ENCODE measurements around the gene BCS1L. TPM values are rescaled to one million over a fixed set of nuclear protein-coding genes. Genes with fewer than 3 reads are reported as not detected.

Gene BCS1L, protein sequence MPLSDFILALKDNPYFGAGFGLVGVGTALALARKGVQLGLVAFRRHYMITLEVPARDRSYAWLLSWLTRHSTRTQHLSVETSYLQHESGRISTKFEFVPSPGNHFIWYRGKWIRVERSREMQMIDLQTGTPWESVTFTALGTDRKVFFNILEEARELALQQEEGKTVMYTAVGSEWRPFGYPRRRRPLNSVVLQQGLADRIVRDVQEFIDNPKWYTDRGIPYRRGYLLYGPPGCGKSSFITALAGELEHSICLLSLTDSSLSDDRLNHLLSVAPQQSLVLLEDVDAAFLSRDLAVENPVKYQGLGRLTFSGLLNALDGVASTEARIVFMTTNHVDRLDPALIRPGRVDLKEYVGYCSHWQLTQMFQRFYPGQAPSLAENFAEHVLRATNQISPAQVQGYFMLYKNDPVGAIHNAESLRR
- polyA plus RNA-seq (2012; ENCODE audit: low read depth, missing spikeins) = 45.6 TPM

DNA sequence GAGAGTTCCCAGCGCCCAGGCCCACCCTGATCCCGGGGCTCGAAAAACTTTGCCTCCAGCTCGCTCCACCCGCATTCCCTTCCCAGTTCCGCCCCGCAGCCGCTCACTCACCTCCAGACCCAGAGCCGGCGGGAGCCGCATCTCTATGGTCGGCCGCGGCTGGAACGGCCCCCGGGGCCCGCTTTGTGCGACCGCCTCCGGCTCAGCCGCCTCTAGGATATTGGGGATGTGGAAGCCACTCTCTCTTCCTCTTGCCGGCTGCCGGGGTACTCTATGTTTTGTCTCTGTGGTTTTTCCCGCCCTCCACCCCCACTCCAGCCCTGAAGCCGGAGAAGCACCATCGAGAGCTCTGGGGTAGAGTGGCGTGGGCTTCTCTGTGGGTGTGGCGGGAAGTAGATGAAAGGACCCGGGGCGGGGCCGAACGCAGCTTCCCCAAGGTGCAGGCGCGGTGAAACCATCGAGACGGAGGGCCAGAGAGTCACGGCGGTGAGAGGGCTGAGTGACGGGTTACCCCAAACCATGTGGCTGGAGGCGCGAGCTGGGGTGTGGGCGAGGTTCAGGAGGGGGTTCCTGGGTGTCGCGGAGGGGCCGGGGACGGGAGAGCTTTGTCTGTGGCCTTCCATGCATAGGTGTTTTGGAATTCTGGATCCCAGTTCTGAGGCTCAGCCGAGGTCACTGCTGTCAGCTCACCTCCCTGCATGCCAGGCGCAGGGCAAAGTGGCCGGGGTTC is at the start of gene BCS1L, which contains the start of gene ZNF142:
BCS1L (plus strand) TSS at position 426 of the 730 bp plus-strand sequence. CDS start 1,305 bp downstream, outside the sequence.
ZNF142 (minus strand) TSS at position 366 of the 730 bp plus-strand sequence. CDS start 3,194 bp downstream, outside the sequence.
- FAIRE-seq (peak; percentile 97), DNase-seq (ENCODE audit: insufficient read length, low spot score) (peak; percentile 92)
- TF ChIP-seq POLR2A (IDR thresholded peaks at IDR 0.05; ENCODE audit: low read depth, low read length) (peak; percentile 81), TAF1 (IDR thresholded peaks at IDR 0.05; ENCODE audit: low read depth, low read length) (peak; percentile 30; the same call in 1 of the 2 replicates), POLR2AphosphoS5 (IDR thresholded peaks at IDR 0.05; ENCODE audit: low read depth, low read length) (peak; percentile 67; the same call in 1 of the 2 replicates), POU2F2 (IDR thresholded peaks at IDR 0.05; ENCODE audit: low read depth, low read length) (no peak), PAX5 (IDR thresholded peaks at IDR 0.05; ENCODE audit: insufficient read depth, low read length, severe bottlenecking) (peak; percentile 19), SPI1 (IDR thresholded peaks at IDR 0.05; ENCODE audit: low read depth, low read length) (no peak)

DNA sequence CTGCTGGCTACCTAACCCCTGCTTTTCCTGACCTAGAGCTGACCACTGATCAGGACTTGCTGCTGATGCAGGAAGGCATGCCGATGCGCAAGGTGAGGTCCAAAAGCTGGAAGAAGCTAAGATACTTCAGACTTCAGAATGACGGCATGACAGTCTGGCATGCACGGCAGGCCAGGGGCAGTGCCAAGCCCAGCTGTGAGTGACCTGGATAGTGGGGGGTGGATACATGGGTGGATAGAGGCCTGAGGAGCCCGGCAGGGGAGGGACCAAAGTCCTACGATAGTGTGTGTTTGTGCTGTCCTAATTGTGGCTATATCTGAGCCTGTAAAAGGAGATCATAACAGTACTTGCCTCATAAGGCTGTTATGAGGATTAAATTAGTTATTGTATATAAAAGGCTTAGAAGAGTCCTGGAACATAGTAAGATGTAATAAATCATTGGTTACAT is 43.6 kb upstream of the BCS1L start:
- no peak for TF ChIP-seq TAF1 (IDR thresholded peaks at IDR 0.05; ENCODE audit: low read depth, low read length)
- FAIRE-seq (no peak), DNase-seq (ENCODE audit: insufficient read length, low spot score) (no peak)

DNA sequence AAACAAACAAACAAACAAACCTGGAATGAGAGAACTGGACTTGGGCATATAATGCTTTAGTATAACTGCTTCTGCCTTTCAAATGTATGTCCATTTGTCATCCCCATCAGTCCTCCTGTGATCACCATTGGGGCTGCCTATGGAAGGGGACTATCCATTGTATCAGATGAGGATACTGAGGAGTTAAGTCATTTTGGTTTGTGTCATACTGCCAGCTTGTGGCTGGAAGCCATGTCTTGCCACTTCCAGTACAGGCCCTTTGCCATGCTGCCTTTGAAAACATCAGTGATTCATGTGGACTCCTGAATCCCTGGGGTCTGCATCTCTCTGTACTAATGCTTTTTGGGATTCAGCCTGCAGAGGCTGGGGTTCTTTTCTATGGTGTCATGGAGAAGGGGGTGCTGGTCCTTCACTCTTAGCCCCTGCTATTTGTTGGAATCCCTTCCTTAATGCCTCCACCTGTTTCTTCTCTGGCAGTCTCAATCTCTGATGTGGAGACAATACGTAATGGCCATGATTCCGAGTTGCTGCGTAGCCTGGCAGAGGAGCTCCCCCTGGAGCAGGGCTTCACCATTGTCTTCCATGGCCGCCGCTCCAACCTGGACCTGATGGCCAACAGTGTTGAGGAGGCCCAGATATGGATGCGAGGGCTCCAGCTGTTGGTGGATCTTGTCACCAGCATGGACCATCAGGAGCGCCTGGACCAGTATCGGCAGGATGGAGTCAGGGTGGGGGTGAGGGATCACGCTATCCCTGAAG is 41.2 kb upstream of the BCS1L start:
- DNase-seq (ENCODE audit: insufficient read length, low spot score) = no peak

GRCh38 chr2:218621007-218621406 is 38.5 kb upstream of the BCS1L start:
- FAIRE-seq (no peak), DNase-seq (ENCODE audit: insufficient read length, low spot score) (no peak)
- TF ChIP-seq POLR2A (IDR thresholded peaks at IDR 0.05; ENCODE audit: low read depth, low read length) (no peak), POLR2AphosphoS5 (IDR thresholded peaks at IDR 0.05; ENCODE audit: low read depth, low read length) (no peak), TAF1 (IDR thresholded peaks at IDR 0.05; ENCODE audit: low read depth, low read length) (no peak), PAX5 (IDR thresholded peaks at IDR 0.05; ENCODE audit: insufficient read depth, low read length, severe bottlenecking) (no peak), SPI1 (IDR thresholded peaks at IDR 0.05; ENCODE audit: low read depth, low read length) (no peak), POU2F2 (IDR thresholded peaks at IDR 0.05; ENCODE audit: low read depth, low read length) (no peak)

More for the DNA sequence above, 41.2 kb upstream of the BCS1L start:
- FAIRE-seq = no peak
- TF ChIP-seq POLR2A (IDR thresholded peaks at IDR 0.05; ENCODE audit: low read depth, low read length) (no peak), TAF1 (IDR thresholded peaks at IDR 0.05; ENCODE audit: low read depth, low read length) (no peak), POU2F2 (IDR thresholded peaks at IDR 0.05; ENCODE audit: low read depth, low read length) (no peak)

DNA sequence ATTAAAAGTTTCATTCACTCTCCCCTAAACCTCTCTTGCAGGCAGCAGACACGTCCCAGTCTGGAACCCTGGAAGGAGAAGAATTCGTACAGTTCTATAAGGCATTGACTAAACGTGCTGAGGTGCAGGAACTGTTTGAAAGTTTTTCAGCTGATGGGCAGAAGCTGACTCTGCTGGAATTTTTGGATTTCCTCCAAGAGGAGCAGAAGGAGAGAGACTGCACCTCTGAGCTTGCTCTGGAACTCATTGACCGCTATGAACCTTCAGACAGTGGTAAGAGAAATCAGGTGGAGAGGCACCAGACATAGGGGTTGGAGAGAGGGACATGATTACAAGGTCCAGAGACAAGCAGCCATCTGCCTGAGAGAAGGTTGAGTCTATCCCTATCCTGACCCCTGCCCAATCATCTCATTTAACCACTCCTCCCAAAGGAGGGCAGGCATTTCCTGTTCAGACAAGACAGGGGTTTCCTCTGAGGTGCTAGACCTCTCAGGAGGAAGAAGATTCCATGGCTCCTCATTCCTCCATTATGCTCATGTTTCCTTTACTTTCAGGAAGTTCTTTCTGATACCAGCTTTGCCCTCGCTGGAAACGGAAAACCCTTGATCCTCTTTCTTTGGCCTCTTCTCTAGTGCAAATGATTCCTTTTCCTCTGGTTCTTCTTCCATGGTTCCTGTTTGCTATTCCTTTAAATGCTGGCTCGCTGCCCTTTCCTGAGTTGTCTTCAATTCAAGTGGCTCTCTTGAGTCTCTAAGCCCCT is 36.7 kb upstream of the BCS1L start:
- FAIRE-seq (no peak), DNase-seq (ENCODE audit: insufficient read length, low spot score) (no peak)
- TF ChIP-seq TAF1 (IDR thresholded peaks at IDR 0.05; ENCODE audit: low read depth, low read length) = no peak
- no peak for TF ChIP-seq POLR2A (IDR thresholded peaks at IDR 0.05; ENCODE audit: low read depth, low read length)
- no peak for TF ChIP-seq POLR2AphosphoS5 (IDR thresholded peaks at IDR 0.05; ENCODE audit: low read depth, low read length)
- no peak for TF ChIP-seq POU2F2 (IDR thresholded peaks at IDR 0.05; ENCODE audit: low read depth, low read length)
- no peak for TF ChIP-seq PAX5 (IDR thresholded peaks at IDR 0.05; ENCODE audit: insufficient read depth, low read length, severe bottlenecking)
- TF ChIP-seq SPI1 (IDR thresholded peaks at IDR 0.05; ENCODE audit: low read depth, low read length) = no peak

DNA sequence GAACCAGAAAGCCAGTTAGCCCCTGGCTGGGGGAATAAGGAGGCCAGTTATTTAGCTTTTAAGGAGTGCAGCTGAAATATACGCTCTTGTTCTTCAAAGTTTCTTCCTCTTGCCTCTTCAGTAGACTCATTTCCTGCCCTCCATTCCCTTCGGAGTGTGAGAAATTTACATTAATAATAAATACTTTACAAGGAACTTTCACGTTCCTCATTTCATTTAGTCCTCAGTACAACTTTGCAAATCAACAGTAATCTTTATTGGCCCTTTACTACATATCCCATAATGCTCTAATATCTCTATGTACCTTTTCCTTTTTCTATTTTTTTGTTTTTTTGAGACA is 36.1 kb upstream of the BCS1L start:
- TF ChIP-seq POLR2A (IDR thresholded peaks at IDR 0.05; ENCODE audit: low read depth, low read length) (no peak), PAX5 (IDR thresholded peaks at IDR 0.05; ENCODE audit: insufficient read depth, low read length, severe bottlenecking) (no peak), SPI1 (IDR thresholded peaks at IDR 0.05; ENCODE audit: low read depth, low read length) (no peak), POU2F2 (IDR thresholded peaks at IDR 0.05; ENCODE audit: low read depth, low read length) (no peak), TAF1 (IDR thresholded peaks at IDR 0.05; ENCODE audit: low read depth, low read length) (no peak), POLR2AphosphoS5 (IDR thresholded peaks at IDR 0.05; ENCODE audit: low read depth, low read length) (no peak)
- DNase-seq (ENCODE audit: insufficient read length, low spot score) = no peak
- no peak for FAIRE-seq

GRCh38 chr2:218626369-218626768 is 33.1 kb upstream of the BCS1L start:
- DNase-seq (ENCODE audit: insufficient read length, low spot score) = no peak
- TF ChIP-seq PAX5 (IDR thresholded peaks at IDR 0.05; ENCODE audit: insufficient read depth, low read length, severe bottlenecking) (no peak), POLR2A (IDR thresholded peaks at IDR 0.05; ENCODE audit: low read depth, low read length) (no peak), POU2F2 (IDR thresholded peaks at IDR 0.05; ENCODE audit: low read depth, low read length) (no peak), TAF1 (IDR thresholded peaks at IDR 0.05; ENCODE audit: low read depth, low read length) (no peak), POLR2AphosphoS5 (IDR thresholded peaks at IDR 0.05; ENCODE audit: low read depth, low read length) (no peak), SPI1 (IDR thresholded peaks at IDR 0.05; ENCODE audit: low read depth, low read length) (no peak)
- FAIRE-seq = no peak

DNA sequence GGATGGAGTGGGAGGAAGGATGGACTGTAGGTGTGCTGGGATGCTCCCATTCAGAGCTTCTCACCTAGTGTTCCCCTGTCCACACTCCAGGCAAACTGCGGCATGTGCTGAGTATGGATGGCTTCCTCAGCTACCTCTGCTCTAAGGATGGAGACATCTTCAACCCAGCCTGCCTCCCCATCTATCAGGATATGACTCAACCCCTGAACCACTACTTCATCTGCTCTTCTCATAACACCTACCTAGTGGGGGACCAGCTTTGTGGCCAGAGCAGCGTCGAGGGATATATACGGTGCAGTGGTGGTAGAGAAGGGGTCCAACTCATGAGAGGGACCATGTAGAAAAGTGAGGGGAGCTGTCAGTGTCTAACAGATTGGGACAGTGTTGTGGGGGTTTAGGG is 31.5 kb upstream of the BCS1L start:
- TF ChIP-seq POLR2A (IDR thresholded peaks at IDR 0.05; ENCODE audit: low read depth, low read length) (no peak), SPI1 (IDR thresholded peaks at IDR 0.05; ENCODE audit: low read depth, low read length) (no peak), PAX5 (IDR thresholded peaks at IDR 0.05; ENCODE audit: insufficient read depth, low read length, severe bottlenecking) (no peak), POU2F2 (IDR thresholded peaks at IDR 0.05; ENCODE audit: low read depth, low read length) (no peak), POLR2AphosphoS5 (IDR thresholded peaks at IDR 0.05; ENCODE audit: low read depth, low read length) (no peak), TAF1 (IDR thresholded peaks at IDR 0.05; ENCODE audit: low read depth, low read length) (no peak)
- DNase-seq (ENCODE audit: insufficient read length, low spot score) = no peak
- FAIRE-seq = no peak
